Lung (tissue), 12 donors: ENCODE data around the gene BIRC5. TPM values are rescaled to one million over a fixed set of nuclear protein-coding genes. Genes with fewer than 3 reads are reported as not detected.

Experiments
- ATAC-seq: fragments of 200-7000 bp; cut with Tn5 transposase; one replicate; pipeline ENCODE4 v1.9.1; 2020; ENCODE audit warnings: moderate number of reproducible peaks; ENCODE audit not compliant: insufficient read depth, low FRiP score
- DNase-seq, 3 donors: peaks; one replicate each; pipeline ENCODE4 v3.0.0-alpha.2; 2013 to 2017
- H3K27ac ChIP-seq, 2 donors: one replicate each; pipeline ENCODE4 v1.5.1; 2013; ENCODE audit warnings: mild to moderate bottlenecking in 2 of 2, moderate library complexity in 2 of 2, control low read depth in 1 of 2, inconsistent platforms in 1 of 2, low read depth in 1 of 2, low read length in 1 of 2
- H3K27me3 ChIP-seq, 3 donors: one replicate each; pipeline ENCODE4 v1.5.1; 2013; ENCODE audit warnings: low read length in 2 of 3; ENCODE audit not compliant: control insufficient read depth in 3 of 3, insufficient read depth in 3 of 3
- H3K36me3 ChIP-seq, 4 donors: one replicate each; pipeline ENCODE4 v1.5.1; 2013; ENCODE audit warnings: low read length in 4 of 4, mild to moderate bottlenecking in 1 of 4, moderate library complexity in 1 of 4; ENCODE audit not compliant: control insufficient read depth in 4 of 4, insufficient read depth in 4 of 4
- H3K4me1 ChIP-seq, 5 donors: one replicate each; pipeline ENCODE4 v1.5.1; 2013; ENCODE audit warnings: low read length in 5 of 5, mild to moderate bottlenecking in 2 of 5, moderate library complexity in 1 of 5; ENCODE audit not compliant: control insufficient read depth in 5 of 5, insufficient read depth in 5 of 5
- H3K4me3 ChIP-seq: one replicate; pipeline ENCODE4 v1.5.1; 2013; ENCODE audit warnings: mild to moderate bottlenecking, control low read depth, moderate library complexity
- H3K9ac ChIP-seq, 2 donors: one replicate each; pipeline ENCODE4 v1.5.1; 2013; ENCODE audit warnings: low read length in 2 of 2, control low read depth in 1 of 2; ENCODE audit not compliant: insufficient read depth in 1 of 2
- H3K9me3 ChIP-seq, 4 donors: one replicate each; pipeline ENCODE4 v1.5.1; 2013; ENCODE audit warnings: low read length in 3 of 4, mild to moderate bottlenecking in 1 of 4, moderate library complexity in 1 of 4; ENCODE audit not compliant: control insufficient read depth in 4 of 4, insufficient read depth in 3 of 4
- WGBS, 2 donors: extraction: QIAGEN DNeasy Blood & Tissue Kit; methylation state at CpG; one replicate each; pipeline ENCODE4 v1.1.7; 2013; 5-methylcytosine and 5-hydroxymethylcytosine counted together
- polyA plus RNA-seq, 2 donors: library from polyadenylated mRNA; stranded (reverse); fragments of 200-250 nt; gene quantifications; one replicate each; pipeline ENCODE4 v1.2.1, GENCODE V29; 2013
- total RNA-seq, 2 donors: library from RNA; depleted of rRNA in 1 of 2; stranded (reverse); fragments of >200 nt in 1 of 2; gene quantifications; one replicate each; pipeline ENCODE4 v1.2.1, GENCODE V29; 2014 to 2021
- TF ChIP-seq, protein P1 (sequence below): IDR thresholded peaks from 2 replicates; pipeline ENCODE4 v1.5.1; 2012; ENCODE audit warnings: mild to moderate bottlenecking; ENCODE audit errors: control extremely low read depth, extremely low read depth
- donor health status: control.
- donor health status: control.
- donor health status: Bipolar disorder and iron deficiency.
- donor health status: healthy.
- donor health status: DM: yes; HTN: yes; CAD: no.

The BIRC5 gene
- total and polyA plus RNA-seq, 4 donors, result 1.1 to 11.2 (median 2.4) TPM

DNA sequence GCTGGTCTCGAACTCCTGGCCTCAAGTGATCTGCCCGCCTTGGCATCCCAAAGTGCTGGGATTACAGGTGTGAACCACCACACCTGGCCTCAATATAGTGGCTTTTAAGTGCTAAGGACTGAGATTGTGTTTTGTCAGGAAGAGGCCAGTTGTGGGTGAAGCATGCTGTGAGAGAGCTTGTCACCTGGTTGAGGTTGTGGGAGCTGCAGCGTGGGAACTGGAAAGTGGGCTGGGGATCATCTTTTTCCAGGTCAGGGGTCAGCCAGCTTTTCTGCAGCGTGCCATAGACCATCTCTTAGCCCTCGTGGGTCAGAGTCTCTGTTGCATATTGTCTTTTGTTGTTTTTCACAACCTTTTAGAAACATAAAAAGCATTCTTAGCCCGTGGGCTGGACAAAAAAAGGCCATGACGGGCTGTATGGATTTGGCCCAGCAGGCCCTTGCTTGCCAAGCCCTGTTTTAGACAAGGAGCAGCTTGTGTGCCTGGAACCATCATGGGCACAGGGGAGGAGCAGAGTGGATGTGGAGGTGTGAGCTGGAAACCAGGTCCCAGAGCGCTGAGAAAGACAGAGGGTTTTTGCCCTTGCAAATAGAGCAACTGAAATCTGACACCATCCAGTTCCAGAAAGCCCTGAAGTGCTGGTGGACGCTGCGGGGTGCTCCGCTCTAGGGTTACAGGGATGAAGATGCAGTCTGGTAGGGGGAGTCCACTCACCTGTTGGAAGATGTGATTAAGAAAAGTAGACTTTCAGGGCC, 5.5 kb downstream of the BIRC5 start:
- ATAC-seq, result no peak
- no peak for DNase-seq
- WGBS, 2 donors, result 92 to 93% methylated on average over 11 of the region's 11 CpGs

DNA sequence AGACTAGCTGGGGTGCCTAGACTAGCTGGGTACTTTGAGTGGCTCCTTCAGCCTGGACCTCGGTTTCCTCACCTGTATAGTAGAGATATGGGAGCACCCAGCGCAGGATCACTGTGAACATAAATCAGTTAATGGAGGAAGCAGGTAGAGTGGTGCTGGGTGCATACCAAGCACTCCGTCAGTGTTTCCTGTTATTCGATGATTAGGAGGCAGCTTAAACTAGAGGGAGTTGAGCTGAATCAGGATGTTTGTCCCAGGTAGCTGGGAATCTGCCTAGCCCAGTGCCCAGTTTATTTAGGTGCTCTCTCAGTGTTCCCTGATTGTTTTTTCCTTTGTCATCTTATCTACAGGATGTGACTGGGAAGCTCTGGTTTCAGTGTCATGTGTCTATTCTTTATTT, 9.0 kb downstream of the BIRC5 start:
- no peaks in the 10 kb centered on the region for H3K27me3 ChIP-seq
- no peak overlapping the region for H3K9ac ChIP-seq
- H3K4me3 ChIP-seq, result no peak overlapping the region
- peaks cover 0 to 3% (median 0%) of the 10 kb centered on the region in 5 donors for H3K4me1 ChIP-seq
- peak overlapping the region in 1 of 2 donors; percentile 73 for H3K27ac ChIP-seq
- DNase-seq (peak in 1 of 3 donors; percentile 25), ATAC-seq (no peak)
- peaks cover 0 to 4% (median under 1%) of the 10 kb centered on the region in 4 donors for H3K36me3 ChIP-seq
- H3K9me3 ChIP-seq, result no peaks in the 10 kb centered on the region
- TF ChIP-seq, protein P1, sequence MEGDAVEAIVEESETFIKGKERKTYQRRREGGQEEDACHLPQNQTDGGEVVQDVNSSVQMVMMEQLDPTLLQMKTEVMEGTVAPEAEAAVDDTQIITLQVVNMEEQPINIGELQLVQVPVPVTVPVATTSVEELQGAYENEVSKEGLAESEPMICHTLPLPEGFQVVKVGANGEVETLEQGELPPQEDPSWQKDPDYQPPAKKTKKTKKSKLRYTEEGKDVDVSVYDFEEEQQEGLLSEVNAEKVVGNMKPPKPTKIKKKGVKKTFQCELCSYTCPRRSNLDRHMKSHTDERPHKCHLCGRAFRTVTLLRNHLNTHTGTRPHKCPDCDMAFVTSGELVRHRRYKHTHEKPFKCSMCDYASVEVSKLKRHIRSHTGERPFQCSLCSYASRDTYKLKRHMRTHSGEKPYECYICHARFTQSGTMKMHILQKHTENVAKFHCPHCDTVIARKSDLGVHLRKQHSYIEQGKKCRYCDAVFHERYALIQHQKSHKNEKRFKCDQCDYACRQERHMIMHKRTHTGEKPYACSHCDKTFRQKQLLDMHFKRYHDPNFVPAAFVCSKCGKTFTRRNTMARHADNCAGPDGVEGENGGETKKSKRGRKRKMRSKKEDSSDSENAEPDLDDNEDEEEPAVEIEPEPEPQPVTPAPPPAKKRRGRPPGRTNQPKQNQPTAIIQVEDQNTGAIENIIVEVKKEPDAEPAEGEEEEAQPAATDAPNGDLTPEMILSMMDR, result no peak
- WGBS, 2 donors, result 56 to 60% methylated on average over 4 of the region's 4 CpGs

More for the DNA sequence above, 5.5 kb downstream of the BIRC5 start:
- Histone ChIP-seq H3K9ac (no peak overlapping the region), H3K9me3 (no peaks in the 10 kb centered on the region), H3K27me3 (no peaks in the 10 kb centered on the region), H3K4me3 (no peak overlapping the region), H3K27ac (no peak overlapping the region), H3K4me1 (peaks cover 0 to 16% (median 2%) of the 10 kb centered on the region in 5 donors), H3K36me3 (peaks cover 0 to 4% (median under 1%) of the 10 kb centered on the region in 4 donors)
- TF ChIP-seq, protein P1, result no peak

DNA sequence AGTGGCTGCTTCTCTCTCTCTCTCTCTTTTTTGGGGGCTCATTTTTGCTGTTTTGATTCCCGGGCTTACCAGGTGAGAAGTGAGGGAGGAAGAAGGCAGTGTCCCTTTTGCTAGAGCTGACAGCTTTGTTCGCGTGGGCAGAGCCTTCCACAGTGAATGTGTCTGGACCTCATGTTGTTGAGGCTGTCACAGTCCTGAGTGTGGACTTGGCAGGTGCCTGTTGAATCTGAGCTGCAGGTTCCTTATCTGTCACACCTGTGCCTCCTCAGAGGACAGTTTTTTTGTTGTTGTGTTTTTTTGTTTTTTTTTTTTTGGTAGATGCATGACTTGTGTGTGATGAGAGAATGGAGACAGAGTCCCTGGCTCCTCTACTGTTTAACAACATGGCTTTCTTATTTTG, 9.7 kb downstream of the BIRC5 start:
- ATAC-seq (no peak), DNase-seq (no peak)
- Histone ChIP-seq H3K9ac (no peak overlapping the region), H3K27ac (peak overlapping the region in 1 of 2 donors; percentile 52), H3K4me3 (no peak overlapping the region), H3K4me1 (peaks cover 0 to 3% (median 0%) of the 10 kb centered on the region in 5 donors), H3K27me3 (no peaks in the 10 kb centered on the region), H3K9me3 (no peaks in the 10 kb centered on the region), H3K36me3 (peaks cover 0 to 4% (median under 1%) of the 10 kb centered on the region in 4 donors)
- 70 to 74% methylated on average over 3 of the region's 3 CpGs for WGBS, 2 donors
- TF ChIP-seq, protein P1, result no peak
